B cell (primary cell): ENCODE data around the gene MPPED2. TPM values are rescaled to one million over a fixed set of nuclear protein-coding genes. Genes with fewer than 3 reads are reported as not detected.

Source experiments
- ATAC-seq: fragments of 200-7000 bp; cut with Tn5 transposase; one replicate; pipeline ENCODE4 v1.10.0; 2021; ENCODE audit warnings: low read depth, mild to moderate bottlenecking, moderate number of reproducible peaks, moderate library complexity
- CTCF ChIA-PET: fragments of 350-600 bp; sonication (Branson Sonifier 250); formaldehyde crosslinking; loops from one replicate; lab custom pipeline; 2021; ENCODE audit warnings: antibody characterized with exemption, inconsistent platforms; lab: Charles Lee
- POLR2A ChIA-PET: fragments of 350-600 bp; sonication (Branson Sonifier 250); formaldehyde crosslinking; loops from one replicate; lab custom pipeline; 2021; ENCODE audit warnings: antibody characterized with exemption; lab: Charles Lee
- DNase-seq: peaks from one replicate; pipeline ENCODE4 v3.0.0; 2013
- H2AFZ ChIP-seq: 2 replicates; pipeline ENCODE4 v1.6.1; 2012; ENCODE audit warnings: mild to moderate bottlenecking, low read depth, low read length; ENCODE audit not compliant: insufficient read depth, poor library complexity, severe bottlenecking
- H3K27ac ChIP-seq, 2 donors: 1 replicate in 1 of 2; 2 replicates in 1 of 2; pipeline ENCODE4 v1.5.1; 2012 to 2013; ENCODE audit warnings: low read length in 2 of 2, mild to moderate bottlenecking in 2 of 2, moderate library complexity in 1 of 2
- H3K27me3 ChIP-seq, 4 experiments: fragments of 200-600 bp in 1 of 4; sonication (generic) in 1 of 4; replicated peaks in 1 of 4; 1 replicate in 2 of 4; 2 replicates in 2 of 4; pipeline versions ENCODE4 v1.6.1 to v1.7.0; 2013 to 2016; ENCODE audit warnings: low read length in 3 of 4, mild to moderate bottlenecking in 2 of 4, mixed read lengths in 1 of 4, moderate library complexity in 1 of 4; ENCODE audit not compliant: insufficient read depth in 4 of 4, control insufficient read depth in 3 of 4; ENCODE audit errors: control extremely low read depth in 1 of 4
- H3K36me3 ChIP-seq, 2 experiments: replicated peaks in 1 of 2; 1 replicate in 1 of 2; 2 replicates in 1 of 2; pipeline versions ENCODE4 v1.6.1 to v1.7.1; 2013; ENCODE audit warnings: low read length in 1 of 2; ENCODE audit not compliant: insufficient read depth in 2 of 2, control insufficient read depth in 1 of 2; ENCODE audit errors: control extremely low read depth in 1 of 2, extremely low read depth in 1 of 2
- H3K4me1 ChIP-seq, 2 donors: fragments of 200-600 bp in 1 of 2; sonication (generic) in 1 of 2; 1 replicate in 1 of 2; 2 replicates in 1 of 2; pipeline versions ENCODE4 v1.5.1 to v1.6.1; 2013 to 2017; ENCODE audit warnings: low read length in 2 of 2; ENCODE audit not compliant: control insufficient read depth in 2 of 2, insufficient read depth in 2 of 2
- H3K4me2 ChIP-seq: replicated peaks from 2 replicates; pipeline ENCODE3; 2012; ENCODE audit warnings: mild to moderate bottlenecking, low read depth, low read length; ENCODE audit not compliant: poor library complexity, severe bottlenecking
- H3K4me3 ChIP-seq, 5 experiments: fragments of 200-600 bp in 1 of 5; sonication (generic) in 1 of 5; 1 replicate in 3 of 5; 2 replicates in 2 of 5; pipeline versions ENCODE4 v1.5.1 to v1.7.0; 2011 to 2016; ENCODE audit warnings: low read length in 4 of 5, mild to moderate bottlenecking in 4 of 5, low read depth in 2 of 5, control low read depth in 1 of 5, moderate library complexity in 1 of 5; ENCODE audit not compliant: insufficient read depth in 1 of 5; ENCODE audit errors: control extremely low read depth in 1 of 5, extremely low read depth in 1 of 5
- H3K79me2 ChIP-seq: fragments of 200-600 bp; sonication (generic); one replicate; pipeline ENCODE4 v1.6.0; 2016; ENCODE audit warnings: low read length; ENCODE audit not compliant: control insufficient read depth, insufficient read depth
- H3K9ac ChIP-seq: fragments of 200-600 bp; sonication (generic); 2 replicates; pipeline ENCODE4 v1.6.1; 2017; ENCODE audit warnings: mild to moderate bottlenecking, low read length, moderate library complexity
- H3K9me3 ChIP-seq, 3 donors: one replicate each; pipeline versions ENCODE4 v1.6.1 to v1.7.1; 2013; ENCODE audit warnings: low read length in 2 of 3; ENCODE audit not compliant: control insufficient read depth in 2 of 3, insufficient read depth in 1 of 3; ENCODE audit errors: control extremely low read depth in 1 of 3
- H4K20me1 ChIP-seq: 2 replicates; pipeline ENCODE4 v1.6.0; 2012; ENCODE audit warnings: mild to moderate bottlenecking, low read length; ENCODE audit not compliant: insufficient read depth, control insufficient read depth, poor library complexity, severe bottlenecking
- H3K27ac Mint-ChIP-seq: one replicate; pipeline ENCODE4 v1.8.0; 2021; ENCODE audit warnings: mixed read lengths
- H3K27me3 Mint-ChIP-seq: one replicate; pipeline ENCODE4 v1.8.0; 2021; ENCODE audit warnings: mixed read lengths
- H3K4me1 Mint-ChIP-seq: one replicate; pipeline ENCODE4 v1.8.0; 2021; ENCODE audit warnings: mixed read lengths
- H3K4me3 Mint-ChIP-seq: one replicate; pipeline ENCODE4 v1.8.0; 2021; ENCODE audit warnings: mixed read lengths
- H3K9me3 Mint-ChIP-seq: one replicate; pipeline ENCODE4 v1.8.0; 2022; ENCODE audit warnings: mixed read lengths; ENCODE audit not compliant: insufficient read depth
- EZH2 ChIP-seq: IDR thresholded peaks from 2 replicates; pipeline ENCODE4 v1.6.1; 2012; ENCODE audit warnings: borderline replicate concordance, low read depth, mild to moderate bottlenecking, moderate library complexity, low read length; ENCODE audit not compliant: insufficient read depth, poor library complexity, severe bottlenecking
- WGBS: methylation state at CpG from one replicate; pipeline ENCODE4 v1.1.5; 2013; ENCODE audit warnings: missing lambda C conversion rate; ENCODE audit not compliant: insufficient coverage; 5-methylcytosine and 5-hydroxymethylcytosine counted together
- intact Hi-C: fragments of 100-400 bp; cut with micrococcal nuclease; formaldehyde crosslinking; loops from one replicate; pipeline ENCODE4 v1.10.0; 2022
- polyA plus RNA-seq: library from polyadenylated mRNA; depleted of rRNA; stranded (reverse); fragments of >200 nt; gene quantifications from 2 replicates; pipeline ENCODE4 v1.2.3, GENCODE V29; 2012
- total RNA-seq, 2 donors: library from RNA; stranded (reverse); fragments of 120-200 nt in 1 of 2; gene quantifications; 1 replicate in 1 of 2; 2 replicates in 1 of 2; pipeline versions ENCODE4 v1.2.3 to v1.2.4, GENCODE V29; 2013 to 2022
- TF ChIP-seq, protein P1 (sequence below): fragments of 200-600 bp; IDR thresholded peaks from one replicate; pipeline ENCODE4 v1.8.0; 2022; ENCODE audit warnings: antibody characterized with exemption, mild to moderate bottlenecking

Gene MPPED2
- total and polyA plus RNA-seq, 2 donors (not counting 1 experiment from before 2014, with no cell fraction given), result 0.70 to 1.1 TPM

- no peak for TF ChIP-seq EZH2
- TF ChIP-seq, protein P1, sequence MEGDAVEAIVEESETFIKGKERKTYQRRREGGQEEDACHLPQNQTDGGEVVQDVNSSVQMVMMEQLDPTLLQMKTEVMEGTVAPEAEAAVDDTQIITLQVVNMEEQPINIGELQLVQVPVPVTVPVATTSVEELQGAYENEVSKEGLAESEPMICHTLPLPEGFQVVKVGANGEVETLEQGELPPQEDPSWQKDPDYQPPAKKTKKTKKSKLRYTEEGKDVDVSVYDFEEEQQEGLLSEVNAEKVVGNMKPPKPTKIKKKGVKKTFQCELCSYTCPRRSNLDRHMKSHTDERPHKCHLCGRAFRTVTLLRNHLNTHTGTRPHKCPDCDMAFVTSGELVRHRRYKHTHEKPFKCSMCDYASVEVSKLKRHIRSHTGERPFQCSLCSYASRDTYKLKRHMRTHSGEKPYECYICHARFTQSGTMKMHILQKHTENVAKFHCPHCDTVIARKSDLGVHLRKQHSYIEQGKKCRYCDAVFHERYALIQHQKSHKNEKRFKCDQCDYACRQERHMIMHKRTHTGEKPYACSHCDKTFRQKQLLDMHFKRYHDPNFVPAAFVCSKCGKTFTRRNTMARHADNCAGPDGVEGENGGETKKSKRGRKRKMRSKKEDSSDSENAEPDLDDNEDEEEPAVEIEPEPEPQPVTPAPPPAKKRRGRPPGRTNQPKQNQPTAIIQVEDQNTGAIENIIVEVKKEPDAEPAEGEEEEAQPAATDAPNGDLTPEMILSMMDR, result no peak
- ChIA-PET CTCF (no interaction called here), POLR2A (no interaction called here)
- Histone ChIP-seq H3K4me3 (no peak overlapping the region), H3K36me3 (no peaks in the 10 kb centered on the region), H3K9ac (no peak overlapping the region), H3K4me1 (no peaks in the 10 kb centered on the region), H3K9me3 (no peaks in the 10 kb centered on the region), H4K20me1 (no peaks in the 10 kb centered on the region), H3K27ac (no peak overlapping the region), H3K79me2 (no peaks in the 10 kb centered on the region), H3K4me2 (no peak overlapping the region), H3K27me3 (no peaks in the 10 kb centered on the region), H2AFZ (no peak overlapping the region)
- H3K27ac Mint-ChIP-seq, result no peak overlapping the region
- intact Hi-C loops, result no loop called here
- WGBS, result no CpG with 5 or more reads among the region's 3 CpGs
- no peaks in the 10 kb centered on the region for H3K9me3 Mint-ChIP-seq
- ATAC-seq (no peak), DNase-seq (no peak)
- no peak overlapping the region for H3K4me3 Mint-ChIP-seq
- H3K4me1 Mint-ChIP-seq, result no peaks in the 10 kb centered on the region
- H3K27me3 Mint-ChIP-seq, result no peaks in the 10 kb centered on the region
Observed at GRCh38 chr11:30462421-30462820, 123.7 kb downstream of the MPPED2 start.

DNA sequence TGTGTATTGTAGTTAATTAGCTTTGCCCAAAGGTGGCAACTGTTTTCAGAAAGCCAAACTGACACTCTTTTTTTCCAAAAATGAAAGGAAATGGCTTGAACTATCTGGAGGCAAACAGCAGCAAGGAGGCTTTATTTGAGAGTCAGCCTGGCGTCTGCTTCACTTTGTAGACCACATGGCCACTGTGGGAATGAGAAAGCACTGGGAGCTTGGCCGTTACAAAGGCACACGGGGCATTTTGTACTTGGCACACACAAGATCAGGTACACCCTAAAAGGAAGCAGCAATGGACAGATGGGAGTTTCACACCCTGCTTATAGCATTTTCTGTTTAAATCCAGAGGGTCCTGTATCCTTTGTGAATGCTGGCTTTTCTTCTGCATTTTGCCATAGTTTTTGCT is 126.3 kb downstream of the MPPED2 start:
- Histone ChIP-seq H3K27ac (no peak overlapping the region), H3K4me2 (no peak overlapping the region), H3K36me3 (no peaks in the 10 kb centered on the region), H3K4me1 (no peaks in the 10 kb centered on the region), H3K79me2 (no peaks in the 10 kb centered on the region), H3K9me3 (no peaks in the 10 kb centered on the region), H3K9ac (no peak overlapping the region), H2AFZ (no peak overlapping the region), H3K27me3 (no peaks in the 10 kb centered on the region), H4K20me1 (no peaks in the 10 kb centered on the region), H3K4me3 (no peak overlapping the region)
- ATAC-seq (no peak), DNase-seq (no peak)
- WGBS, result 62% methylated on average over 3 of the region's 3 CpGs
- H3K4me1 Mint-ChIP-seq, result no peaks in the 10 kb centered on the region
- intact Hi-C loops, result no loop called here
- POLR2A ChIA-PET, result no interaction called here
- TF ChIP-seq EZH2, result no peak
- TF ChIP-seq, protein P1, result no peak
- H3K27ac Mint-ChIP-seq, result no peak overlapping the region
- H3K9me3 Mint-ChIP-seq, result no peaks in the 10 kb centered on the region
- H3K27me3 Mint-ChIP-seq, result no peaks in the 10 kb centered on the region
- CTCF ChIA-PET, result no interaction called here
- no peak overlapping the region for H3K4me3 Mint-ChIP-seq
